Suprapubic skin (tissue), 4 donors: ENCODE measurements around the gene MB21D2.
A peak's percentile ranks its signal among the peaks of the same experiment; 100 is the strongest.

ENCODE experiments used
- POLR2A ChIP-seq, 2 donors: fragments of 450-650 bp; IDR thresholded peaks; one replicate each; pipeline ENCODE4 v1.6.1; 2017; ENCODE audit warnings: antibody characterized with exemption in 2 of 2, mild to moderate bottlenecking in 2 of 2, moderate library complexity in 2 of 2
- POLR2AphosphoS5 ChIP-seq, 3 donors: sonication (generic); formaldehyde crosslinking; IDR thresholded peaks; one replicate each; pipeline ENCODE4 v1.6.1; 2017; ENCODE audit warnings: antibody characterized with exemption in 3 of 3
- TF ChIP-seq, protein P1 (sequence below), 2 donors: fragments of 200-600 bp in 1 of 2; fragments of 450-650 bp in 1 of 2; sonication (generic) in 1 of 2; IDR thresholded peaks; one replicate each; pipeline ENCODE4 v1.5.1; 2016 to 2019; ENCODE audit warnings: antibody characterized with exemption in 2 of 2, mild to moderate bottlenecking in 1 of 2, moderate library complexity in 1 of 2

DNA sequence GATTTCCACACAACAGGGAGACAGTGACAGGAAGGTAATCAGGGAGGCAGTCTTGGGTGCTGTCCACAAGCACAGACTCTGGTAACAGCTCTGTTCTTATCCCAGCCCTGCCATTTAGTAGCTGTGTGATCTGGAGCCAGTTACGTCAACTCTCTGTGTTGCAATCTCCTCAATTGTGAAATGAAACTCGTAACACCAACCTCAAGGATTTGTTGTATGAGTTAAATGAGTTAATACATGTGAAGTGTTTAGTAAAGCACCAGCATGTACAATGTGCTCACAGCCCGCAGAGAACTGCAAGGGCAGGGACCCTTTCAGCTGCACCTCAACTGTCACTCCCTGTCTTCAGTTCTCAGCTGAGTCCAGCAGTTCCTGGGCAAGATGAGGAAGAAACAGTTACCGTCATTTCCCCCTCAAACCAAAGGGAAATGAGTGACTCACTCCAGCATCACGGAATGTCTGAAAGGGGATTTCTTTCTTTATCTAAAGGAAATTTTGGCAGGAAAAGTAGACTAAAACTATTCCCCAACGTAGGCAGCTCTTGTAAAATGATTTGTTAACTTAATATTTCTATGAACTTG, 39.9 kb upstream of the MB21D2 start:
- TF ChIP-seq, protein P1, sequence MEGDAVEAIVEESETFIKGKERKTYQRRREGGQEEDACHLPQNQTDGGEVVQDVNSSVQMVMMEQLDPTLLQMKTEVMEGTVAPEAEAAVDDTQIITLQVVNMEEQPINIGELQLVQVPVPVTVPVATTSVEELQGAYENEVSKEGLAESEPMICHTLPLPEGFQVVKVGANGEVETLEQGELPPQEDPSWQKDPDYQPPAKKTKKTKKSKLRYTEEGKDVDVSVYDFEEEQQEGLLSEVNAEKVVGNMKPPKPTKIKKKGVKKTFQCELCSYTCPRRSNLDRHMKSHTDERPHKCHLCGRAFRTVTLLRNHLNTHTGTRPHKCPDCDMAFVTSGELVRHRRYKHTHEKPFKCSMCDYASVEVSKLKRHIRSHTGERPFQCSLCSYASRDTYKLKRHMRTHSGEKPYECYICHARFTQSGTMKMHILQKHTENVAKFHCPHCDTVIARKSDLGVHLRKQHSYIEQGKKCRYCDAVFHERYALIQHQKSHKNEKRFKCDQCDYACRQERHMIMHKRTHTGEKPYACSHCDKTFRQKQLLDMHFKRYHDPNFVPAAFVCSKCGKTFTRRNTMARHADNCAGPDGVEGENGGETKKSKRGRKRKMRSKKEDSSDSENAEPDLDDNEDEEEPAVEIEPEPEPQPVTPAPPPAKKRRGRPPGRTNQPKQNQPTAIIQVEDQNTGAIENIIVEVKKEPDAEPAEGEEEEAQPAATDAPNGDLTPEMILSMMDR (IDR thresholded peaks at IDR 0.05) = no peak
- TF ChIP-seq POLR2A (IDR thresholded peaks at IDR 0.05) (no peak), POLR2AphosphoS5 (IDR thresholded peaks at IDR 0.05) (peak in 2 of 3 donors; percentile 25 to 41)
